Measurements from ENCODE around the gene FANCB.
A peak's percentile ranks its signal among the peaks of the same experiment; 100 is the strongest.

Gene FANCB

DNA sequence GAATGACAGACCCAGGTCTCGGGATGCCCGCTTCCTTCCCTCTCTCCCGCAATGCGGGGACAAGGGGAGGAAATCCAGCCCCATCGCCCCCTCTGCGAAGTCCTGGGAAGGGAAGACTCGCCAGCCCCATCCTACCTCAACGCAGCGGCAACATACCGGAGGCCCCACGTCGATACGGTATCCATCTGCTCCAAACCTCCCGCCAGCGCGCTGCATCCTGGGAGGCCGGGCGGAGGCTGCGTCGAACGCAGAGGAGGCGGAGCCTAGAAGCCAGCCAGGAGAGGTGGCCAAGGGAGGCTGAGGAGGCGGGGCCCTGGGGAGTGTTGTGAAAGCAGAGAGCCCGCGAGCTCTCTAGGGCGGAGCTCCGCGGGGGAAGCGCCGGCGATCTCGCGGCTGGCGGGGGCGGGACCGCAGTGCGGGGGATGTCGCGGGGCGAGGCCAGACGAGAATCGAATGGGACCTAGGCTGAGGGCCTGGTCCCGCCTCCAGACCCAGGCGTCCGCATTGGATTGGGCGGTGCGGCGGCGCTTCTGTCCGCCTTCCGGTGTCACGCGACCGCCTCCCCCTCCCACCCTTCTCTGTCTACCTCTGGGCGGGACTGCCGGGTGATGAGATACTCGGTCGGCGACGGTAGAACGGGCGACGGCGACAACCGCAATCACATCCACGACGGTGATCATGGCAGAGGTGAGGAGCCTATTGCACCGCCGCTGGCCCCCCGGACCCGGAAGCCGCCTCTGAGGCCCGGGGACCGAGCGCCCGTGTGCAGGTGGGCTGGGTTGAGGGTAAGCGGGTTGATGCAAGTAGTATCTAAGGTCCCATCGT, at the start of gene FANCB, which contains the start of gene MOSPD2:
Gene FANCB, minus strand, starts transcription at position 219 of the 825 bp plus-strand sequence. CDS start 7,559 bp downstream, outside the sequence.
Gene MOSPD2, plus strand, starts transcription at position 571 of the 825 bp plus-strand sequence. Its CDS starts 108 bp downstream, at position 679.
- DNase-seq: peak; percentile 76

DNA sequence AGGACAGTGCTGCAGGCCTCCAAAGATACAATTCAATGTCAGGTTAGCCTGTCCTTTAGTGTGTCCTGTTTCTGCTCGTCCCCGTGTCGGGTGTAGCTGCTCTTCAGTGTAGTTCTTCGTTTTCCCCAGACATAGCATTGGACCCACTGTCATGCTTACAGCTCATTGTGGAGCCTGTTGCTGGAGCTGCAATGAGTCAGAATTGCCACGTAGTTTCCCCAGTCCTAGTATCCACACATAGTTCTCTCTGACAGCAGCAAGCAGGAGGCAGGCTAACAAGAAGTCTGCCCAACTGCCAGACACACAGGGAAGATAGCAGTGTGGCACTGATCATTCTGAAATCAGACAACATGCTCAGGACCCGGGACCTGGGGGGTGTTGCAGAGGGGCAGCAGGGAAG, 49.6 kb upstream of the FANCB start:
- no peak for DNase-seq

DNA sequence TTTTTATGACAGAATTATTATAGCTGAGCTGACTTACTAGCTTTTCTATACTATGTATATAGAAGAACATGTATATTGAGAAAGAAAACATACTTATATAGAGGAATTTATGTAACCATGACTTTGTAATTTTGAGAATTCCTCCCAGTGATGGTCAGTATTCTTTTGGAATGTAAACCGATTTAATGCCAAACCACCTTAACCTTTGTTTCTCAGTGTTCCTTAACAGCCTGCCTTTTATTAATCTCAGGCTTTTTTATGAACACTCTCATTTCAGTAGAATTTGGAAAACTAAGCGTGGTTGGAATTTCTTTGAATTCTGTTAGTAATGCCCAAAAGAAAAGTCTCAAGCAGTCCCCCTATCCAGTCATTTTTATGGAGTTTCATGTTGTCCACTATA, 47.3 kb upstream of the FANCB start:
- DNase-seq: no peak

DNA sequence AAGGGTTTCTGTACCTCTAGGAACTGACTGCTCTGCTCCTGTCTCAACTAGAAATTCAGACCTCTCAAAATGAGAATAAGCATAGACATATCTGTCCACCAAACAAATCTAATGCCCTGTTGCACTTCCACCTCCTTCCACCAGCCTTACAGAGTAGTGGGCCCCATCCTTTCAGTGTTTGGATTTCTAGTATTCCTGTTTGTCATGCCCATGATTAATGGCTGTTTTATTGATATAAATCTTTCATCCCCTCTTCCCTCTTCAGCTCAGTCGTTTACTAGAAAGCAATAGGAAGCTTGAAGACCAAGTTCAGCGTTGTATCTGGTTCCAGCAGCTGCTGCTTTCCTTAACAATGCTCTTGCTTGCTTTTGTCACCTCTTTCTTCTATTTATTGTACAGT, 46.5 kb upstream of the FANCB start:
- no peak for DNase-seq

DNA sequence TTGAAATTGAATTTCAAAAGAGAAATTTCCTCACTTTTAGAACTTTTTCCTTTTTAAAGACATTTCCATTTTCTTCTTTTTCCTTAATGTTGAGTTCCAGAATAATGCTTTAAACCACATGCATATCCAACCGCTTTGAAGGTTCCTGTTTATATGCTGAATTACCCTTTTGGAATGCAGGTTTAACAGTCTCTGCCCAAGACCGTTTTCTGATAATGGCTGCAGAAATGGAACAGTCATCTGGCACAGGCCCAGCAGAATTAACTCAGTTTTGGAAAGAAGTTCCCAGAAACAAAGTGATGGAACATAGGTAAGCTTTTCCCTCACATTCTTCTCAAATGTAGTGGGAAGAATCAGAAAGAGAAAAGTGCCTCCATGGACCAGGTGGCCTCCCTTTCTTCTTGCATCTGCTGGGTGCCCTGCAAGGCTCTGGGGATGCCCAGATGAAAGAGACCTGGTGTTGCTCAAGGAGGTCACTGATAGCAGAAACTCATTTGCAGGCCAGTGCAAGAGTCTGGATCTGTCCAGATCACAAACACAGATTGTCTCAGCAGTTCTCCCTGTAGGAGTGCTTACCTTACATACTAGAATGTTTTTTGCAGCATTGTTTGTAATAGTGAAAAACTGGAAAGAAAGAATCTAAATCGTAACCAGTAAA, 43.3 kb upstream of the FANCB start:
- no peak for DNase-seq

DNA sequence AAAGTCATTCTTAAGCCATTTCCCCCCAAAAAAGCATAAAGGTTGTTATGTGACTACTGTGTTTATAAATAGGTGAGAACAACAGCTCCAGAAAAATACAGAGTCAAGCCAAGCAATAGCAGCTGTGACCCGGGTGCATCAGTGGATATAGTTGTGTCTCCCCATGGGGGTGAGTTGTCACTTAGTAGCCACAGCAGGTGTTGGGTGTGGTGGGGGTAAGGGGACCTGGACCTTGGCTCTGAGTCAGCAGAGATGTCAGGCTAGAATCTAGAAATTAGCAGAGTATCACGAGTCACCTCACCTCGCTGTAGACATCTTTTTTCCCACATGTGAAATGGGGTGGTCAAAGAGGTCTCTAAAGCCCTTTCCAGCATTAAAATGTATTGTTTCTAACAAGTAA, 42.7 kb upstream of the FANCB start:
- DNase-seq: no peak

DNA sequence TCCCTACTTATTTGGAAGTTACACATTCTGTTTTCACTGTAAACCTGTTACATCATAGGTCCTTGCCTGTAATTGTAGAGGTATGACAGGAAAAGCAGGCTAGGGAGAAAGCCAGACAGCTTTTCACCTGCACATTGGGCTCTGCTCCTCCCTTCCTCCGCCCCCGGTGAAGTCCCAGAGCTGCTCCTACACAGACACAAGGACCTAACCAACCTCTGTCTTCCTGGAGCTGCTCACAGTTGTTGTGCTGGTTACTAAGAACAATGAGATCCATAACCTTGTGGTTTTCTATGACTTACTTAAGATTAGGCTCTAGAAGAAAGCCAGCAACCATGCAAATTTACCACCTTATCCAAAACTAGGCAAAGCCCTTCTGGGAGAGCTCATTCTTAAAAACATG, 40.4 kb upstream of the FANCB start:
- no peak for DNase-seq

DNA sequence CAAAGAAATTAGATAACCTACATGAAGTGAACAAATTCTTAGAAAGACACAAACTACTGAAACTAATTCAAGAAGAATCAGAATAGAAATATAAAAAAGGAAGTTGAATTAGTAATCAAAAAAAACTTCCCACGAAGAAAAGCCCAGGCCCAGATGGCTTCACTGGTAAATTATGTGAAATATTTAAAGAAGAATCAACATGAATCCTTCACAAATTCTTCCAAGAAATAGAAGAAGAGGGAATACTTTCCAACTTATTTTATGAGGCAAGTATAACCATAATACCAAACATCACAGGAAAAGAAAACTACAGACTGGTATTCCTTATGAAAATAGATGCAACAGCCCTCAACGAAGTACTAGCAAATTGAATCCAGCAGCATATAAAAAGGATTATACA, 31.0 kb upstream of the FANCB start:
- no peak for DNase-seq

DNA sequence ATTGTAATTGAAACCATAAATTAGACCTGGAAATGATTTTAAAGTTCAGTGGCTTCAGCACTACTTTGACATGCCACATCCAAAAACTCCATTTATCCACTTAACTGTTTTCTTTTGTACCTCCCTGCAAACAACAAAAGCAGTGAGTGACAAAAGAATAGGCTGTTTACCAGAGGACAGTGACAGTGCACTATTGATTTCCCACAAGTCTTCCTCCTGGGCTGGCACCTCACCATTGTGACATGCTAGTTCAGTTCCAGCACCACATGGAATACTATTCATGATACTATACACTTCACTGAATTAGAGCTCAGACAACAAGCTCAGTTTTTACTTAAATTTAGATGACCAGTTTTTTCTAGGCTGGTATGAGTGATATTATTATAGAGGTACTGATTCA, 29.7 kb upstream of the FANCB start:
- DNase-seq: no peak

DNA sequence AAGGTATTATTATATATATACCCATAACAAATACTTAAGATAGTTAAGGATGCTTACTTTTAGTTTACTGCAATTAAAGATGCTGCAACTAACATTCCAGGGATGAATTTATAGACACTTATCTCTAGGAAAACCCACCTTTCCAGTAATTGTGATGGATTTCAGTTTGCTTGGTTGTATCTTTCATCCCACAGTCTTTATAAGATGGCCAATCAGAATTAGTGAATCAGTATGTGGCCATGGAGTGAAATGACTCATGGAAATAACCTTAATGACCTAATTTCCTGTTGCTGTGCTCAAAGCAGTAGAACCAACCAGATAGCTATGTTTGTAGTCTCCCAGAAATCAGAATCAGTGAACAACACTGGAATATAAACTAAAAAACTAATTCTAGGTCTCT, 26.7 kb upstream of the FANCB start:
- DNase-seq: no peak

DNA sequence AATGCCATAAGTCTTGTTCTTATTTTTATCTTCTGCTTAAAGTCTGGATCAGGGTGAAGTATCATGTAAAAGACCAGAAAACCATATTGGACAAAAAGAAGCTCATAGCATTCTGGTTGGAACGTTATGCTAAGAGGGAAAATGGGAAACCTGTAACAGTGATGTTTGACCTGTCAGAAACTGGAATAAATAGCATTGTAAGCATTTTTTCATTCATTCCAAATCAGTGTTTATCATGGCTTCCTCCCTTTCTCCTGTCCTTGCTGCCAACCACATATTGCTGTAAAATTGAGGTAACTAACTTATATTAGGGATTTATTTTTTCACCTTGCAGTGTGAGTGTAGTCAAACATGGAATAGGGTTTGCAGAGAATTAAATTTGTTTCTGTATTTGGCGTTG, 24.2 kb upstream of the FANCB start:
- DNase-seq: no peak

DNA sequence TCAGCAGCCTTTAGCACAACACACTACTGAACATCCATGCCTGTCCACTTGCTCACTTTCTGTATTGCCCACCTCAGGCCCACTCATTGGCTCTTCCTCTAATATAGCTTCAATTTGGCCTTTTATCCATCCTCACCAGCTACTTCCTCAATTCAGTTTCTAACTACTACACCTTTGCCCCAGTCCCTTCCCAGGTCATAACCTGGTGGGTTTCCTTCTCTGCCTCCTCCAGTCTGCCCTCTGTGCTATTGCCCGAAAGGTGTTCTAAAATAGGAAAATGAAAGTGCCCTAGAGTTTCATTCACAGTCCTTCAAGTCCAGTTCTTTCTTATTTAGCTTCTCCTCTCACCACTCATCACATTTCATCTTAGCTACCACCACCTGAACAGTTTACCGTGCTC, 23.4 kb upstream of the FANCB start:
- DNase-seq: no peak

DNA sequence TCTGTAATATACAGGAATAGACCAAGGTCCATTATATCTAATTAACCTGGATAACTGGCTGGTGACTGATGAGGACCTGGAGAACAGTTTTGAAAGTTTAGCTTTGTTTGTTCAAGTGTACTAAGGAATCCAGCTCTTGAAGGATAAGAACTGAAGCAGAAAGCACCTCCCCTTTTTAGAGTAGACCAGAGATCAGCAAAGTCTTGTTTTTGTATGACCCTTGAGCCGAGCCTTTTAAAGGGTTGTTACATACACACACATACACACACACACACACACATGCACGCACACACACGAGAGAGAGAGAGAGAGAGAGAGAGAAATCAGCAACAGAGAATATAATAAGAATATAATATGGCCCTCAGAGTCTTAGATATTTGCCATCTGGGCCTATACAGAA, 13.4 kb upstream of the FANCB start:
- no peak for DNase-seq

DNA sequence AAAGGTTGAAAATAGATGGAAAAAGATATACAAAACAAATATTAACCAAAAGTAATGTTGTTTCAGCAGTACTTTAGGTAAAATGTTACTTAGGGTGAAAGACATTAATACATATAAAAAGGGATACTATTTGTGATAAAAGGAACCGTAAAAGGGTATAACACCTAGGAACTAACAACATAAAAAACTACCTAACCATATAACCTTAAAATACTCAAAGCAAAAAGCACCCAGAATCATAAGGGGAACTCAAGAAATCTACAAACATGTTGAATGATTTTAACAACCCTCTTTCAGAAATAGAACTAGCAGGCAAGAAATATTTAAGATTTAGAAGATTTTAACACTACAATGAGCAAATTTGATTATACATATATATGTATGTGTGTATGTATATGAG, 11.8 kb upstream of the FANCB start:
- DNase-seq: no peak

DNA sequence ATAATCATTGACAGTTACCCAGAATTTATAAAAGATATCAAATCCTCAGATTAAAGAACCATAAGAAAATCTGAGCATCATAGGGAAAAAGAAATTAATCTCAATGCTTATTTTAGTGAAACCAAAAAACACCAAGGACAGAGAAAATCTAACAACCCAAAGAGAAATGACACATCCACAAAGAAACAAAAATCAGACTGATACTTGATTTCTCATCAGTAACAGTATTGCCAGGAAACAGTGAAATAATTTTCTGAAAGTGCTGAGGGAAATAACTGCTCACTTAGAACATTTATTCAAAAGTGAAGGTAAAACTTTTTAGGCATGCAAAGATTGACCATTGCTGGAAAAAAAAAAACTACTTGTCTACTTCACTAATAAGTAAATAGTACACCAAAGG, 11.0 kb upstream of the FANCB start:
- DNase-seq: no peak

DNA sequence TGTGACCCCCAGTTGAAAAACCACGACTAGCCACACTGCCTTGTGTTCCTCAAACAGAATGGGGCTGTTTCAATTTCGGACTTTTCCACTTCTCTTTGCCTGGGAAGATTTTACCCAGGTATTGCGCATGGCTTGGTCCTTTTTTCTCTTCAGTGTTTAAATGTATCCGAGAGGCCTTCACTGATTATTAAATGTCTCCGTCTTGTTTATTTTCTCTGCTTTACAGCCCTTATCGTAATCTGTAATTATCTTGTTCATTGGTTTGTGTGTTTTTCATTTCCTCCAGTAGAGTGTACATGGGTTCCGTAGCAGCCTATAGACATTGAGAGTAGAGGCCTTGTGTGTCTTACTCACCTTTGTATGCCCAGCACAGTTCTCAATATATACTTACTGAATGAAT, 2.8 kb upstream of the FANCB start:
- no peak for DNase-seq

DNA sequence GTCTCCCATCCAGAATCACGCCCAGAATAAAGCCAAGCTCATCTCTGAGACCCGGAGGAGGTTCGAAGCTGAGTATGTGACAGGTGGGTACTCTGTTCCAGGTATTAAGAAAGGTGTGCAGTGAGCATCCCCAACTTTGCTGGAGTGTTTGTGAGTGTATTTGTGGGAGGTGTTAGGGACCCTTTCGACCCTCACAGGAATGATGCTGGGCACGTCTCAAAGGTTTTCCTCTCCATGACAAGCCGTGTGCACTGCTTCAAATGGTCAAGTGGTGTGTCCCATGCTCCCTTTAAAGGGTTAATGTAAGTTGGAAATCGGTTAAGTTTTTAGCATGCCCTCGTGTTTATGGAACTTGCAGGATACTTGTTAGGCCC, 794 bp upstream of the FANCB start:
- DNase-seq: no peak

DNA sequence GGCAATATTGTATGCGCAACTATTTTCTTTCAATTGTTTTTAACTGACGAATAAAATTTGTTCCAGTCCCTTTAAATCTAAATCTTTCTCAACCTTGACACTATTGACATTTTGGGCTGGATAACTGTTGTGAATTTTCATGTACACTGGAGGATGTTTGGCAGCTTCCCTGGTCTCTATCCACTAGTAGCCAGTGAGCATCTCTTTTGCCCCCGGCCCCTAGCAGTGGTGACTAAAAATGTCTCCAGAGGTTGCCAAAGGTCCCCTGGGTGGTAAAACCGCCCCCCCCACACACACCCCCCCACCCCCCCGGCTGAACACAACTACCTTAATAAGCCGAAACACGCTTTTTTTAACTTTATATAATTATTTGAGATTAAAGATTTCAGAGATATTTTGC, 514 bp downstream of the FANCB start:
- no peak for DNase-seq

DNA sequence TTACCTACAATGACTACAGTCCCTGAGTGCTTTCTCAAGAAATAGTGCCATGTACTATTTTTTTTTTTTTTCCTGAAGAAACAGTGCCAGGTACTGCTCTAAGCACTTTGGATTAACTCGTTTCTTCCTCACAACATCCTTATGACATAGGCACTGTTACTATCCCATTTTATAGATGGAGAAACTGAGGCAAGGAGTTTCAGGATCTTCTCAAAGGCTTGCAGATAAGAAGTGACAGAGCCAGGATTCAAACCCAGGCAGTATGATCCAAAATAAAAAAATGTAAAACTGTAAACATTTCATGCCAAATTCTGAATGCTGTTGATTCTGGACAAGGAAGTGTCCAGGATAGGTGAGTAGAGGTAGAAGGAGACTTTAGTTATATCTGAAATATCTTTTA, 1.1 kb downstream of the FANCB start:
- no peak for DNase-seq

DNA sequence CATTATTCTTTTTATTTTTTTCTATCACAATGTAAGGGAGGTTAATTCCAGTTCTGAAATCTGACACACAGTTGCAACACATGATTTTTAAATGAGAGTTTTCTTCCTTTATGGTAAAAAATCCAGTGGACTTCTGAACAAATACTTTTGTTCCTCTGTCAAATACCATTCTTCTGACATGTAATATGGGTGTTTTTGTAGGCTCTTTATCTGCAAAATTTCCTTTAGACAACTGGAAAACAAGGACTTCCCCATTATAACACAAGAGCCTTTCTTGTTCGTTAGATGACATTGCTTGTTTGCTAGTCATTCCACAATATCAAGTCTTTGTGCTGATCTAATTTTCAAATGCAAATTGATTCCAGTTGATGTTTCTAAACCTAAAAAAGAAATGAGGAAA, 7.7 kb downstream of the FANCB start:
- no peak for DNase-seq

DNA sequence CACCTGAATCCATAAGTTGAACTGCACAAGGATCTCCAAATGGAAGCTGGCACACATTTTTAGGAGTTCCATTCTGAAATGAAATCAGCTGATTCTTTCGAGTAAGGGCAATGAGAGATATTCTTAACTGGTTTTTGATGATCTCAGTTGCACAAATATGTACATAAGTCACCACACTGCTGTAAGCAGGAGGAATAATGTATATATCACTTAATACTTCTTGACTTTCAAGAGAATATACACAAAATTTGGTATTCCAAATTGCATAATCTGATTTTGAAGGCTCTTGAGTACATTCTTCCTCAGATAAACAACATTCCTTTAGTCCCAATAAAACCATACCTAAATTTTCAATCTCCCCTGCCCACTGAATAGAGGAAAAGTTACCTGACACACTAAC, 8.2 kb downstream of the FANCB start:
- no peak for DNase-seq

DNA sequence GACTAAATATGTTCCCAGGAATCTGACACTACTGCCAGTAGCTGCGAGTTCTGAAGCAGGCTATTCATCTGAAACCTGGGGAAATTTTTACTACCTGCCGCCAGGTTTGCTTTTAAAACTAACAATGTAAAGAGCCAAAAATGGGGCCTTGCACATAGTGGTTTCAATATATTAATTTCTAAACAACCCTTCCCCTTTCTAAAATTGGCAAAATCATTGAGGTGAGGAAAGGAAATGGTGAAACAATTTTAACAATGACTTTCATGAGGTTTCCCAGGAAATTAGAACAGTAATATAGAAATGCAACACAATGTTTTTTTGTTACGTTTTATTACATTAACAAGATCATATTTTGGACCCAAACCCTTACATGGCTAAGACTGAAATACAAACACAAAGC, 21.3 kb downstream of the FANCB start:
- DNase-seq: no peak

DNA sequence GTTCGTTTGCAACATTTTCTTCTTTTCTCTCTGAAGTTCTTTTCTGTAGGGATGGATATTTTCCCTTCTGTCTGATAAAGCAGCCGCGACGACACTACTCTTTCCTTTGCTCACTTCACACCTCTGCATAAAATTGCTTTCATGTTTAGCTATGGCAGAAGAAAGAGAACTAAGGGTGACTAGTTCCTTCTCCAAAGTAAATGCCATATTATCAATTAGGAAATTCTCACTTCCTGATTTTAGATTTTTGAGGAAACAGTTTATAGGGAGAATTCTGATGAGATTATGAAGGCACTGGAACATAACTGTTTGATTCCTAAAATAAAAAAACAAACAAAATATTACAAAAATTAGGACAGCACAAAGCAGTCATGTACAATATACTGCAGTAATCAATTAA, 29.2 kb downstream of the FANCB start:
- DNase-seq: no peak

DNA sequence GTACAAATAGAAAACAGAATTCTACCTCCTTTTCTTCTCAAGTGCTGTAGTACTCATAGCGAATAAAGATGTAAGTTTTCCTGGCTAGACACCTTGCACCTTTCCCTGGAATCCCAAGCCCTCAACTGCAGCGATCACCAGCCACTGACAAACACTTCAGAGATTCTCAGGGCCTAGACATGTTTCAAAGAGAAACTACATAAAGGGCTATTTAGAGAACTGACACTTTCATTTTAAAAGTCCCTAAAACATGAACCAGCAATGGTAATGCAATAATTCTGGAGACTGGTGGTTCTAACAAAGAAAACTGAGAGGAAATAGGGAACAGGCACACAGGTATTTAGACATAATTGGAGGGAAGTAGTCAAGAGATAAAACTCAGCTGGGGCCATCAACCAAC, 35.7 kb downstream of the FANCB start:
- no peak for DNase-seq

DNA sequence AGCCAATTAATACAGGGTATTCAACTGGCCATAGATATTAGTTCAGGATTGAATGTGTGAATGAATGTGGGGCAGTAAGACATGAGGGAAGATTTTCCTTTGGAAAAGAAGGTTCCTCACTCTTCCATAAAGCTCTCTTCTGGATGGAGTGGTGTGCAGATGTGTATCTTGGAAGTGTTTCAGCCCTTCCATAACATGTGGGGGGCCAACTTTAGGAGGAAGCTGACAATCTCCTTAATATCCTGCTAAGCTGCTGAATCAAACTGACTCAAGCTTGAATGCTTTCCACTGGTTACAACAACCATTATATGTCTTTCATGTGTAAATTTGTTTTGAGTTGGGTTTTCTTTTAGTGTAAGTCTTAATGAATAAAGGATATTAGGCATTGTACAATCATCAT, 40.3 kb downstream of the FANCB start:
- no peak for DNase-seq

Data from KG1 (cell line).